CD4-positive, alpha-beta T cell treated with Interleukin-6 at 100 ng/mL for 8 hours (primary cell): Measurements from ENCODE around the gene OR6X1.
"Not testable (repeated sequence)": the region's sequence is repeated elsewhere in the genome, so short reads cannot be mapped to it uniquely, and the experiment has no call there.

ENCODE experiments used
- DNase-seq: peaks from one replicate; pipeline ENCODE4 v3.0.0-alpha.2; 2020; ENCODE audit warnings: mixed read lengths, low spot score

The OR6X1 gene

GRCh38 chr11:123753110-123753509, 1.2 kb downstream of the OR6X1 start:
- DNase-seq = no peak

GRCh38 chr11:123751781-123752180, 2.5 kb downstream of the OR6X1 start:
- no peak for DNase-seq

- DNase-seq = not testable (repeated sequence)
Measured at GRCh38 chr11:123748349-123748748, 6.0 kb downstream of the OR6X1 start.

- no peak for DNase-seq
Measured at GRCh38 chr11:123745764-123746451, 8.4 kb downstream of the OR6X1 start.

GRCh38 chr11:123742724-123743120, 11.6 kb downstream of the OR6X1 start:
- no peak for DNase-seq

GRCh38 chr11:123742031-123742723, 12.1 kb downstream of the OR6X1 start:
- DNase-seq = no peak

GRCh38 chr11:123741159-123742030, 12.9 kb downstream of the OR6X1 start, which contains the start of gene ZNF202:
TSS of gene ZNF202 (minus strand) at chr11:123741660. CDS start at chr11:123730888, 10,772 bp downstream.
- DNase-seq = peak; percentile 89

- no peak for DNase-seq
Measured at GRCh38 chr11:123740787-123741158, 13.5 kb downstream of the OR6X1 start.

GRCh38 chr11:123738374-123738773, 15.9 kb downstream of the OR6X1 start:
- DNase-seq = no peak

- no peak for DNase-seq
Measured at GRCh38 chr11:123736769-123737168, 17.5 kb downstream of the OR6X1 start.

- DNase-seq = no peak
Measured at GRCh38 chr11:123729602-123730001, 24.7 kb downstream of the OR6X1 start.

GRCh38 chr11:123725995-123726655, 28.2 kb downstream of the OR6X1 start:
- DNase-seq = no peak

- no peak for DNase-seq
Measured at GRCh38 chr11:123719452-123719851, 34.9 kb downstream of the OR6X1 start.

- no peak for DNase-seq
Measured at GRCh38 chr11:123718469-123718868, 35.8 kb downstream of the OR6X1 start.

- DNase-seq = no peak
Measured at GRCh38 chr11:123718063-123718462, 36.3 kb downstream of the OR6X1 start.

GRCh38 chr11:123712627-123713026, 41.7 kb downstream of the OR6X1 start:
- not testable (repeated sequence) for DNase-seq

- DNase-seq = peak; percentile 31
Measured at GRCh38 chr11:123707606-123708205, 46.6 kb downstream of the OR6X1 start.

- DNase-seq = no peak
Measured at GRCh38 chr11:123707206-123707605, 47.1 kb downstream of the OR6X1 start.

- no peak for DNase-seq
Measured at GRCh38 chr11:123704341-123704740, 50.0 kb downstream of the OR6X1 start.
